Thymus (tissue), 11 donors: ENCODE data around the gene GNA14. TPM values are rescaled to one million over a fixed set of nuclear protein-coding genes. Genes with fewer than 3 reads are reported as not detected.

Experiments used
- DNase-seq, 9 donors: peaks; one replicate each; pipeline ENCODE4 v3.0.0-alpha.2; 2013; ENCODE audit warnings: low spot score in 9 of 9, low read depth in 6 of 9, missing footprints in 1 of 9
- H3K27ac ChIP-seq, 2 donors: one replicate each; pipeline ENCODE4 v1.5.1; 2013; ENCODE audit warnings: control low read depth in 1 of 2, low read depth in 1 of 2, low read length in 1 of 2, mild to moderate bottlenecking in 1 of 2, moderate library complexity in 1 of 2
- H3K27me3 ChIP-seq, 2 donors: one replicate each; pipeline ENCODE4 v1.5.1; 2013; ENCODE audit warnings: low read length in 1 of 2; ENCODE audit not compliant: control insufficient read depth in 2 of 2, insufficient read depth in 1 of 2
- H3K36me3 ChIP-seq, 2 donors: one replicate each; pipeline ENCODE4 v1.5.1; 2013; ENCODE audit warnings: low read length in 1 of 2, mild to moderate bottlenecking in 1 of 2, moderate library complexity in 1 of 2; ENCODE audit not compliant: control insufficient read depth in 2 of 2, insufficient read depth in 2 of 2
- H3K4me1 ChIP-seq, 2 donors: one replicate each; pipeline ENCODE4 v1.5.1; 2013; ENCODE audit warnings: low read length in 2 of 2; ENCODE audit not compliant: control insufficient read depth in 2 of 2, insufficient read depth in 2 of 2
- H3K4me3 ChIP-seq, 2 donors: one replicate each; pipeline ENCODE4 v1.5.1; 2013; ENCODE audit warnings: low read length in 2 of 2, control low read depth in 1 of 2, mild to moderate bottlenecking in 1 of 2
- H3K9me3 ChIP-seq, 2 donors: one replicate each; pipeline ENCODE4 v1.5.1; 2013; ENCODE audit warnings: low read length in 1 of 2, mild to moderate bottlenecking in 1 of 2; ENCODE audit not compliant: control insufficient read depth in 2 of 2, insufficient read depth in 1 of 2
- WGBS: extraction: QIAGEN DNeasy Blood & Tissue Kit; methylation state at CpG from one replicate; pipeline ENCODE4 v1.1.7; 2013; 5-methylcytosine and 5-hydroxymethylcytosine counted together
- polyA plus RNA-seq: library from polyadenylated mRNA; stranded (reverse); fragments of 200-250 nt; gene quantifications from one replicate; pipeline ENCODE4 v1.2.3, GENCODE V29; 2013
- total RNA-seq: library from RNA; stranded (reverse); fragments of 120-200 nt; gene quantifications from one replicate; pipeline ENCODE4 v1.2.4, GENCODE V29; 2013
- donor health status: healthy.

The GNA14 gene
- total and polyA plus RNA-seq, 2 donors: 0.47 to 1.4 TPM

GRCh38 chr9:77534376-77535057 lies 113.6 kb downstream of the GNA14 start:
- Histone ChIP-seq H3K36me3 (no peaks in the 10 kb centered on the region), H3K27ac (no peak overlapping the region), H3K4me1 (no peaks in the 10 kb centered on the region), H3K9me3 (no peaks in the 10 kb centered on the region), H3K27me3 (no peaks in the 10 kb centered on the region), H3K4me3 (no peak overlapping the region)
- 97% methylated on average over 7 of the region's 7 CpGs for WGBS
- no peak for DNase-seq

- H3K9me3 ChIP-seq: no peaks in the 10 kb centered on the region
- no peak overlapping the region for H3K27ac ChIP-seq
- H3K4me3 ChIP-seq: no peak overlapping the region
- H3K27me3 ChIP-seq: no peaks in the 10 kb centered on the region
- 95% methylated on average over 3 of the region's 3 CpGs for WGBS
- no peak for DNase-seq
- no peaks in the 10 kb centered on the region for H3K36me3 ChIP-seq
- H3K4me1 ChIP-seq: no peaks in the 10 kb centered on the region
Observed at GRCh38 chr9:77533671-77534070, 114.5 kb downstream of the GNA14 start.

GRCh38 chr9:77532607-77533006 lies 115.5 kb downstream of the GNA14 start:
- H3K36me3 ChIP-seq: no peaks in the 10 kb centered on the region
- H3K27me3 ChIP-seq: no peaks in the 10 kb centered on the region
- H3K27ac ChIP-seq: no peak overlapping the region
- no peak overlapping the region for H3K4me3 ChIP-seq
- no peak for DNase-seq
- H3K9me3 ChIP-seq: no peaks in the 10 kb centered on the region
- 98% methylated on average over 5 of the region's 5 CpGs for WGBS
- no peaks in the 10 kb centered on the region for H3K4me1 ChIP-seq

GRCh38 chr9:77531400-77531799 lies 116.7 kb downstream of the GNA14 start:
- Histone ChIP-seq H3K27ac (no peak overlapping the region), H3K27me3 (no peaks in the 10 kb centered on the region), H3K36me3 (no peaks in the 10 kb centered on the region), H3K9me3 (no peaks in the 10 kb centered on the region), H3K4me1 (no peaks in the 10 kb centered on the region), H3K4me3 (no peak overlapping the region)
- DNase-seq: no peak
- 95% methylated on average over 4 of the region's 4 CpGs for WGBS

- WGBS: 95% methylated on average over 2 of the region's 2 CpGs
- no peaks in the 10 kb centered on the region for H3K36me3 ChIP-seq
- H3K27me3 ChIP-seq: no peaks in the 10 kb centered on the region
- DNase-seq: no peak
- H3K9me3 ChIP-seq: no peaks in the 10 kb centered on the region
- no peak overlapping the region for H3K4me3 ChIP-seq
- no peak overlapping the region for H3K27ac ChIP-seq
- H3K4me1 ChIP-seq: no peaks in the 10 kb centered on the region
Observed at GRCh38 chr9:77523891-77524290, 124.2 kb downstream of the GNA14 start.

- Histone ChIP-seq H3K4me1 (no peaks in the 10 kb centered on the region), H3K36me3 (no peaks in the 10 kb centered on the region), H3K27me3 (no peaks in the 10 kb centered on the region), H3K27ac (no peak overlapping the region), H3K4me3 (no peak overlapping the region), H3K9me3 (no peaks in the 10 kb centered on the region)
- WGBS: 92% methylated on average over 3 of the region's 3 CpGs
- DNase-seq: no peak
Observed at GRCh38 chr9:77521091-77521490, 127.0 kb downstream of the GNA14 start.

GRCh38 chr9:77518688-77519087 lies 129.4 kb downstream of the GNA14 start:
- Histone ChIP-seq H3K9me3 (no peaks in the 10 kb centered on the region), H3K4me3 (no peak overlapping the region), H3K27ac (no peak overlapping the region), H3K4me1 (peaks cover 0 to 2% of the 10 kb centered on the region in 2 donors), H3K36me3 (no peaks in the 10 kb centered on the region), H3K27me3 (no peaks in the 10 kb centered on the region)
- WGBS: 97% methylated on average over 1 of the region's 1 CpG
- no peak for DNase-seq

GRCh38 chr9:77516781-77517180 lies 131.3 kb downstream of the GNA14 start:
- H3K9me3 ChIP-seq: no peaks in the 10 kb centered on the region
- 89% methylated on average over 6 of the region's 6 CpGs for WGBS
- H3K27me3 ChIP-seq: no peaks in the 10 kb centered on the region
- H3K4me1 ChIP-seq: peaks cover 0 to 2% of the 10 kb centered on the region in 2 donors
- no peak overlapping the region for H3K27ac ChIP-seq
- H3K4me3 ChIP-seq: no peak overlapping the region
- DNase-seq: no peak
- no peaks in the 10 kb centered on the region for H3K36me3 ChIP-seq

- Histone ChIP-seq H3K4me1 (peaks cover 0 to 2% of the 10 kb centered on the region in 2 donors), H3K4me3 (no peak overlapping the region), H3K36me3 (no peaks in the 10 kb centered on the region), H3K27ac (no peak overlapping the region), H3K9me3 (no peaks in the 10 kb centered on the region), H3K27me3 (no peaks in the 10 kb centered on the region)
- DNase-seq: no peak
- WGBS: 30% methylated on average over 9 of the region's 9 CpGs
Observed at GRCh38 chr9:77514886-77515711, 133.0 kb downstream of the GNA14 start.
